ENCODE measurements around the gene MRC2.

Gene MRC2

DNA sequence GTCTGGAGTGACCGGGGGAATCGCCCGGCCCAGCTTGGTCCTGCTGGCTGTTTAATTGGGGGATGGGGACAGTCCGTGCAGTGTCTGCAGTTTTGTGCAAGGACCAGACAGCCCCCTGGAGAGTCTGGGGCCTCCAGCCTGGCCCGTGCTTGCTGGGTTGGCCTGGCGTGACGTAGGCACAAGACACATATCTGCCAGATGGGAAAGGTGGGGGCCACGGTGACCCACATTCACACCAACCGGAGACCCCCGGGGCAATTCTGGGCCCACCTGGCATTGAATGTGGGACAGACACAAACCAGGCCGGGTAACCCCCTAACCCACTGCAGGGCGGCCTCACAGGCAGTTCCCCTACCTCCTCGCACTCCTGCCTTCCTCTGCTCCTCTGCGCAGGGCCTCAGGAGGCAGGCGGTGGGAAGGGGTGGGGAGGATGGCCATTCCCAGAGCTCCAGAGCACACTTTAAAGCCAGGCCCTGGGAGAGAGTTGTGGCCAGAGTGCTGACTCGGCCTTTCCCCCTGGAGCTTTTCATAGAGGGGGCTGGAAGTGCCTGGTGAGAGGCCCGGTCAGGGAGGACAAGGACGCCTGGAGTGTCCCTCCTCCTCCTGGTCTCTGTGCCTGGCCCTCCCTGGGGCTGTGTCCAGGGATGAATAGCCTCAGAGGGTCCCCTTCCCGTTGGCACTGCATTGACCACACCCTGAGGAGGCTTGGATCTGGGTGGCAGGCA lies 1.5 kb downstream of the MRC2 start:
- Histone ChIP-seq H3K4me3 (ENCODE audit: low read length) (peak overlapping the region; percentile 87), H3K9me3 (ENCODE audit: control insufficient read depth, low read length) (no peaks in the 10 kb centered on the region), H3K9ac (ENCODE audit: low read length) (peak overlapping the region; percentile 90), H3K4me1 (ENCODE audit: control insufficient read depth, insufficient read depth, low read length) (peaks cover 56% of the 10 kb centered on the region), H3K36me3 (ENCODE audit: control insufficient read depth, insufficient read depth, low read length, severe bottlenecking) (no peaks in the 10 kb centered on the region), H3K27me3 (replicated peaks; ENCODE audit: control insufficient read depth, insufficient read depth, low read length) (no peaks in the 10 kb centered on the region)
- peak; percentile 75 for DNase-seq (ENCODE audit: low read depth)

DNA sequence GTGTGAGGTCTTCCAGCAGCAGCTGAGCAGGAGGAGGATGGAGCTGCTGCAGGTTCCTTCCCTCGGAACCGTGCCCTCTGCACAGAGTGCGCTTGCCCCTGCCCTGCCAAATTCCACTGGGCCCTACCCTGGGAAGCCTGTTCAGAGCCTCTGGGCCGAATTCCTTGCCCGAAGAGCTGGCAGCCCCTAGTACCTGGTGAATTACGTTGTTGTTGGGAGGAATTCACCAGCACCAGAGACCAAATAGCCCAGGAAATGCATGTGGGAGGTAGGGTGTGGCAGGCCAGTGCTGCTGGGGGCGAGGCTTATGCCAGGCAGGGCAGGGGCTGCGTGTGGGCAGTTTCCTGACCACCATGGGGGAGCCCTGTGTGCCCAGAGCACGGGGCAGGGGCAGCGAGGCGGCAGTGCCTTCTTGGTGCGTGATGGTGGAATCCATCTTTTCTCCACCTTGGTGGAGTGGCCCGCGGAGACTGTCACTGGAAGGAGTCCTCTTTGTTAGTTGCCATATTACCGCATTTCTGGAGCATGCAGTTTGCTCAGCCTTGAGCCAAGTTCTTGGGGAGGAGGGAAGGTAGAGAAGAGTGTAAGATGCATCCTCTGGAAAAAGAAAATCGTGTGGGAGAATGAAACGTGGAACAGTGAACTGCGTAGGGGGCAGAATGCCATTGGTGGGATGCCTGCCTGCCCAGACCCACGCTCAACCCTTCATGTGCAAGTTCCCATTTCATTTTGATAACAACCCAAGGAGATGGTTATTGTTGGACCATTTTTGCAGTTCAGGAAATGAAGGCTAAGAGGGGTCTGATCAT lies 2.3 kb downstream of the MRC2 start:
- Histone ChIP-seq H3K9ac (ENCODE audit: low read length) (peak overlapping the region; percentile 90), H3K36me3 (ENCODE audit: control insufficient read depth, insufficient read depth, low read length, severe bottlenecking) (no peaks in the 10 kb centered on the region), H3K4me3 (ENCODE audit: low read length) (peak overlapping the region; percentile 87), H3K27me3 (replicated peaks; ENCODE audit: control insufficient read depth, insufficient read depth, low read length) (no peaks in the 10 kb centered on the region), H3K4me1 (ENCODE audit: control insufficient read depth, insufficient read depth, low read length) (peaks cover 56% of the 10 kb centered on the region), H3K9me3 (ENCODE audit: control insufficient read depth, low read length) (no peaks in the 10 kb centered on the region)
- DNase-seq (ENCODE audit: low read depth) = no peak

GRCh38 chr17:62630365-62631085 lies 3.1 kb downstream of the MRC2 start:
- Histone ChIP-seq H3K4me3 (ENCODE audit: low read length) (peak overlapping the region; percentile 87), H3K27me3 (replicated peaks; ENCODE audit: control insufficient read depth, insufficient read depth, low read length) (no peaks in the 10 kb centered on the region), H3K4me1 (ENCODE audit: control insufficient read depth, insufficient read depth, low read length) (peaks cover 53% of the 10 kb centered on the region), H3K9me3 (ENCODE audit: control insufficient read depth, low read length) (no peaks in the 10 kb centered on the region), H3K9ac (ENCODE audit: low read length) (no peak overlapping the region), H3K36me3 (ENCODE audit: control insufficient read depth, insufficient read depth, low read length, severe bottlenecking) (no peaks in the 10 kb centered on the region)
- peak; percentile 58 for DNase-seq (ENCODE audit: low read depth)

DNA sequence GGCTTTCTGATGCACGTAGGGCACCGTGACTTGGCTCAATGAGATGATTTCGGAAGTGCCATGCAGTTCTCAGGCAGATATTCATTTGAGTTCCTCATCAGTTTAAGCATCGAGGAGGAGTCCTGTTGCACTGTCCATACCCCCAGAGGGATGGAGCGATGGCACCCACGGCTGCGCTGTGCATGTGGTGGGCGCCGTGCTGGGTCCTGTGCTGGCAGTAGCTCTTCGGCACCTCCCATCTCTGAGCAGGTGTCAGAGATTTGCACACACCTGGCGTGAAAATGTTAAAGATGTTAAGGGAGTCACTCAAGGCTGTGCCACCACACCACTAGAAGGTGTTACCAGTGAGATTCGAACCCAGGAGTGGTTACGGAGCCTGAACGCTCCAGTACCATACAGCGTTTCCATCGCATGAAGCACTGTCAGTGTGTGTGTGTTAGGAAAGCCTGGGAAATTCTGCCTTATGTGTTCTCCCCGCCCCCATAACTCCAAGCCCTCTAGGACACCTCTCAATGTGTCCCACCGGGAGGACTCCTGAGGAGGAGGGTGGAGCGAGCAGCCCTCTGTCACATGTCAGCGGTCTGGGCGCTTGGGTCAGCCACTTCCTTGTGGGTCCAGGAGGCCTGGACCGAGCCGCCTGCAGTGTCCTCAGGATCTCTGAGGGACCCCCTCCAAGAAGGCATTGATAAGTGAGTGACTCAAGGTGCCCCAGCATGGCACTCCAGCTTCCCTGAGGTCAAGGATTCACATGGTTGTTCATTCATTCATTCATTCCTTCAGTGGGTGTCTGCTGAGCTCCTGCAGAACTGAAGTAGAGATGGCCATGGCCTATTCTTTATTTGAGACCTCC lies 3.8 kb downstream of the MRC2 start:
- Histone ChIP-seq H3K27me3 (replicated peaks; ENCODE audit: control insufficient read depth, insufficient read depth, low read length) (no peaks in the 10 kb centered on the region), H3K36me3 (ENCODE audit: control insufficient read depth, insufficient read depth, low read length, severe bottlenecking) (no peaks in the 10 kb centered on the region), H3K4me3 (ENCODE audit: low read length) (no peak overlapping the region), H3K9me3 (ENCODE audit: control insufficient read depth, low read length) (no peaks in the 10 kb centered on the region), H3K9ac (ENCODE audit: low read length) (no peak overlapping the region), H3K4me1 (ENCODE audit: control insufficient read depth, insufficient read depth, low read length) (peaks cover 45% of the 10 kb centered on the region)
- no peak for DNase-seq (ENCODE audit: low read depth)

DNA sequence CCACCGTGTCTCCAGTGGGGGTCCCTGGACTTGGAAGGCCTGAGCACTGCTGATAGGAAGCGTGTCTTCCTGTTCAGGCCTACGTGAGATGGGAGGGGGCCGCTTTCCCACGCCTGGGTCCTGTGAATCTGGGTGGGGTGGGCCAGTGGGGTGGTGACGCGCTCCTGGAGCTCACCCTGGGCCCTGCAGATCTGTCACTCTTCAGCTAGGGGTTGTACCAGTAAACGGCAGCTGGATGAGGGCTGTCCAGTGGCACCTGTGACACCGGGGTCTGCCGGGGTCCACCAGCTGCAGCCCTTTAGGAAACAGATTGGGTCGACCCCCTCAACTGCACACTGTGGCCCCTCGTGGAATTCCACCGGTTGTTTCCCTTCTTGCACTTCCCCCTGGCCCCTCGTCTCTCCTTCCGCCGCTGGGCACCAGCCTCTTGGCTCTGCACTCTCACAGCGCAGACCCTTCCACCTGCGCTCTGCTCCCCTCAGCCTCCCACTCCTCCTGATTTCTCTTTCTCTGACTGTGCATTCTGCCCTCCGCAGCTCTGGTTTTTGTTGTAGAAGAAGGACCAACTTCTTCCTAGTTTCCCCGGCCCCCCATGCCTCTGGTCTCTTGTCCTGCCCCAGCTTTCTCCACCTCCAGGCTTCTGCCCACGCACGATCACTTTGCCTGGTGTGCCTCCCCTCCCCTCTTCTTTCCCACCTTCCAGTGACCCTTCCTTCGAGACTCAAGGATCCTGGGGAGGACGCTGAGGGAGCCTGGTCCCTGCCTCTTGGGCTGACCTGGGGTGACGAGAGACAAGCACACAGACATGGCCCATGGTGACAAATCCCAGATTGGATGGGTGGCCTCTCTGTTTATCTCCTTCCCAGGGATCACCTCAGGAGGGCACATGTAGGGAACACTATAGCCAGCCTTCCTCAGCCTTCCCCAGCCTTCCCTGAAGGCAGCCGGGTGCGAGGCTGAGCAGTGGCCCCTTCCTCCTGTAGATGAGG lies 4.8 kb downstream of the MRC2 start:
- H3K4me1 ChIP-seq (ENCODE audit: control insufficient read depth, insufficient read depth, low read length) = peaks cover 35% of the 10 kb centered on the region
- H3K9me3 ChIP-seq (ENCODE audit: control insufficient read depth, low read length) = no peaks in the 10 kb centered on the region
- DNase-seq (ENCODE audit: low read depth) = no peak
- no peak overlapping the region for H3K9ac ChIP-seq (ENCODE audit: low read length)
- H3K4me3 ChIP-seq (ENCODE audit: low read length) = no peak overlapping the region
- no peaks in the 10 kb centered on the region for H3K27me3 ChIP-seq (replicated peaks; ENCODE audit: control insufficient read depth, insufficient read depth, low read length)
- H3K36me3 ChIP-seq (ENCODE audit: control insufficient read depth, insufficient read depth, low read length, severe bottlenecking) = no peaks in the 10 kb centered on the region

DNA sequence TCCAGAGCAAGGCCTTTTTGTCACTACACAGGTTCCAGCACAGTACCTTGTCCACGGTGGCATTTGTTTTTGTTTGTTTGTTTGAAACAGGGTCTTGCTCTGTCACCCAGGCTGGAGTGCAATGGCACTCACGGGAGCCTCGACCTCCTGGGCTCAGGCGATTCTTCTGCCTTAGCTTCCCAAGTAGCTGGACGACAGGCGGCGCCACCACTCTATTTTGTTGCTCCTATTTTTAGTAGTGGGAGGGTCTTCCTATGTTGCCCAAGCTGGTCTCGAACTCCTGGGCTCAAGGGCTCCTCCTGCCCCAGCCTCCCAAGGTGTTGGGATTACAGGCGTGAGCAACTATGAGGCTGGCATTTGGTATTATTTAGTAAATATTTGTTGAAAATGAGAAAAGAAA lies 10.3 kb downstream of the MRC2 start:
- Histone ChIP-seq H3K9me3 (ENCODE audit: control insufficient read depth, low read length) (no peaks in the 10 kb centered on the region), H3K27me3 (replicated peaks; ENCODE audit: control insufficient read depth, insufficient read depth, low read length) (no peaks in the 10 kb centered on the region), H3K36me3 (ENCODE audit: control insufficient read depth, insufficient read depth, low read length, severe bottlenecking) (no peaks in the 10 kb centered on the region), H3K4me1 (ENCODE audit: control insufficient read depth, insufficient read depth, low read length) (peaks cover 8% of the 10 kb centered on the region), H3K4me3 (ENCODE audit: low read length) (no peak overlapping the region), H3K9ac (ENCODE audit: low read length) (no peak overlapping the region)
- DNase-seq (ENCODE audit: low read depth) = no peak

DNA sequence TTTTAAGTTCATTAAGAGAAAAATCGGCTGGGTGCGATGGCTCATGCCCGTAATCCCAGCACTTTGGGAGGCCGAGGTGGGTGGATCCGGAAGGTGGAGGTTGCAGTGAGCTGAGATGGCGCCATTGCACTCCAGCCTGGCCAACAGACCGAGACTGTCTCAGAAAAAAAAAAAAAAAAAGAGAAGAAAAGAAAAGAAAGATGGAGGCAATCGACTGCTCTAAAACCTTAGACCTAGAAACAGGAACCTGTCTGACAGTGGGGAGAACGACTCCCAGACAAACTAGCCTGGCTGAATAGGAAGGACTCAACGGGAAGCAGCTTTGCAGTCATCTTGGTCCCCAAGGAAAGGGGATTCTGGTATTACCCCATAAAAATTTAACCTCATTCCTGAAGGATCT lies 13.7 kb downstream of the MRC2 start:
- no peak for DNase-seq (ENCODE audit: low read depth)
- Histone ChIP-seq H3K9me3 (ENCODE audit: control insufficient read depth, low read length) (no peaks in the 10 kb centered on the region), H3K36me3 (ENCODE audit: control insufficient read depth, insufficient read depth, low read length, severe bottlenecking) (no peaks in the 10 kb centered on the region), H3K9ac (ENCODE audit: low read length) (no peak overlapping the region), H3K4me3 (ENCODE audit: low read length) (no peak overlapping the region), H3K27me3 (replicated peaks; ENCODE audit: control insufficient read depth, insufficient read depth, low read length) (no peaks in the 10 kb centered on the region), H3K4me1 (ENCODE audit: control insufficient read depth, insufficient read depth, low read length) (no peaks in the 10 kb centered on the region)

DNA sequence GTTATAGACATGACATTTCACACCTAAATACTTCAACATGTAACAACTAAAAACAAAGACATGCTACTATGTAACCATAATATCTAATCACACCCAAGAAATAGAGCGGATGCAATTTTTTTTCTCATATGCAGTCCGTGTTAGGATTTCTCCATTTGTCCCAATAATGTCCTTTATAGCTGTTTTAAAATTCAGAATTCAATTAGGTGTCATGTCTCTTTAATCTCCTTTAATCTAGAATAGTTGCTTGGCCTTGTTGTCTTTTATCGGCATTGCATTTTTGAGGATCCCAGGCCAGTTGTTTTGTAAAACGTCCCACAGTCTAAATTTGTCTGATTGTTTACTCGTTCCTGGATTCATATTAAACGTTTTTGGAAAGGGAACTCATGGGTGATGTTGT lies 14.5 kb downstream of the MRC2 start:
- Histone ChIP-seq H3K27me3 (replicated peaks; ENCODE audit: control insufficient read depth, insufficient read depth, low read length) (no peaks in the 10 kb centered on the region), H3K4me1 (ENCODE audit: control insufficient read depth, insufficient read depth, low read length) (no peaks in the 10 kb centered on the region), H3K36me3 (ENCODE audit: control insufficient read depth, insufficient read depth, low read length, severe bottlenecking) (peaks cover 3% of the 10 kb centered on the region), H3K9me3 (ENCODE audit: control insufficient read depth, low read length) (no peaks in the 10 kb centered on the region), H3K9ac (ENCODE audit: low read length) (no peak overlapping the region), H3K4me3 (ENCODE audit: low read length) (no peak overlapping the region)
- DNase-seq (ENCODE audit: low read depth) = no peak

- H3K27me3 ChIP-seq (replicated peaks; ENCODE audit: control insufficient read depth, insufficient read depth, low read length) = no peaks in the 10 kb centered on the region
- H3K4me1 ChIP-seq (ENCODE audit: control insufficient read depth, insufficient read depth, low read length) = peaks cover 4% of the 10 kb centered on the region
- H3K4me3 ChIP-seq (ENCODE audit: low read length) = no peak overlapping the region
- no peak for DNase-seq (ENCODE audit: low read depth)
- H3K36me3 ChIP-seq (ENCODE audit: control insufficient read depth, insufficient read depth, low read length, severe bottlenecking) = peaks cover 3% of the 10 kb centered on the region
- H3K9ac ChIP-seq (ENCODE audit: low read length) = no peak overlapping the region
- no peaks in the 10 kb centered on the region for H3K9me3 ChIP-seq (ENCODE audit: control insufficient read depth, low read length)
Observed at GRCh38 chr17:62643496-62643895, 16.0 kb downstream of the MRC2 start.
